ENCODE measurements around the gene MCEMP1.

MCEMP1 gene

GRCh38 chr19:7633698-7634097 is 43.2 kb upstream of the MCEMP1 start, which contains the start of gene PCP2:
PCP2 (minus strand) TSS chr19:7633719; CDS start chr19:7633457, 262 bp downstream.
- no peak within 1 kb of the TSS for H3K4me3 ChIP-seq (ENCODE audit: low read length)
- TF ChIP-seq CTCF (conservative IDR thresholded peaks at IDR 0.05; ENCODE audit: low read length): no peak
- no peak for DNase-seq (ENCODE audit: low read depth)

DNA sequence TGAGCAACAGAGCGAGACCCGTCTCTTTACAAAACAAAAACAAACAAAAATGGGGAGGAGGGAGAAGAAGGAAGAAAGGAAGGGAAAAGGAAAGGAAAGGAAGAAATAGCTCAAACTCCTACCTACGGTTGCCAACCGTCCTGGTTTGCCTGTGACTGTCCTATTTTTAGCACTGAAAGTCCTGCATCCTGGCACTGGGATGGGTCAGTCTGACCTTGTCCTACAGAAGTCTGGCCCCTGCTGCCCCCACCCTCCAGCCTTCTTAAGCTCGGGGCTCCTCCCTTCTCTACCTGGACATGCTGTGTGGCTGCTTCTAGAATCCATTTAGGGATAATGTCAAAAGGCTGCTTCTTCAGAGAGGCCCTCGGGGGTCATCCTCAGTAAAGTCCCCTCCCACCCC is 41.2 kb upstream of the MCEMP1 start:
- no peak for DNase-seq (ENCODE audit: low read depth)
- H3K4me3 ChIP-seq (ENCODE audit: low read length): no peak overlapping the region
- TF ChIP-seq CTCF (conservative IDR thresholded peaks at IDR 0.05; ENCODE audit: low read length): no peak

DNA sequence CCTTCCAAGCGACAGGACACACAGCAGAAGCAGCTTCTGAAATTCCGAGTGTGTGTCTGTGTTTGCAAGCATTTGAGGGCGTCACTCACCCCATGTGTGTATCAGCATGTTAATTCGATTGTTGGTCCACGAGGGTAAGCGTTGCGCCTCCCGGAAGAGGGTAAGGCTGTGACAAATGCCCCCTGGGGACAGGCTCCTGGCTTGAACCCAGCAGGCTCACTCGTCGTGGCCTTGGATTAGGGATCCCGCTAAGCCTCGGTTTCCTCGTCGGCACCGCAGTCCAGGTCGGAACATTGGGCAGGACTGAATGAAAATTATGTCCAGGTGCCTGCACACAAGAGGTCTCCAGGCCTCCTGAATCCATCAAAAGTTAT is 40.6 kb upstream of the MCEMP1 start:
- H3K4me3 ChIP-seq (ENCODE audit: low read length): no peak overlapping the region
- TF ChIP-seq CTCF (conservative IDR thresholded peaks at IDR 0.05; ENCODE audit: low read length): no peak
- DNase-seq (ENCODE audit: low read depth): no peak

DNA sequence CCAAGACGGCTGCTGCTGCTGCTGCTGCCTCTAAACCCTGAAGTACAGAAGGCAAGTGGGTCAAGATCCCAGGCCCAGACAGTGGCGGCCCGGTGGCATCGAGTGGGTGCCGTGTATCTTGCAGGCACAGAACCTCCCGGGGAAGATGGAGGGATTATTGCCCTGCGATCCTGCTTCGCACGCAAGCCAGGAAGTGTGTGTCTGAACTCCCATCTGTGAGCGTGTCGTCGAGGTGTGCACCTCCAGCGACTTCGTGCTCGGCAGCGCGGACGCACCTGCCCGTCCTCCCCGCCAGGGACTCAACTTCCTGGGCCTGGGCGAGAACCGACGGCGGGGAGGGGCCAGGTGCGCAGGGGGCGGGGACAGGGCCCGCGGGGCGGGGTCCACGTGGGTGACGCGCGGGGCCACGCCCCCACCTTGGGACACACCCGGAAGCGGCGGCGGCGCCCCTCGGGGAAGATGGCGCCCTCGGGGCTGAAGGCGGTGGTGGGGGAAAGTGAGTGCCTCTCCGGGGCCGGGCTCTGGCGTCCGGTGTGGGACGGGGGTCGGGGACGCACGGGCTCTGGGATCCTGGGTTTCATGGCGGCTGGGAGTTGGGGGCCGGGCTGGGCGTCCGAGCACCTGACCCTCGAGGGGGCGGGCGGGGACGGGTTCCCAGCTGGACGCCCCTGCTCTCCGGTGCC is 40.1 kb upstream of the MCEMP1 start, which contains the start of gene STXBP2:
STXBP2 (plus strand) TSS at position 420 of the 683 bp plus-strand sequence; CDS start at position 460, 40 bp downstream.
- TF ChIP-seq CTCF (conservative IDR thresholded peaks at IDR 0.05; ENCODE audit: low read length): no peak
- H3K4me3 ChIP-seq (ENCODE audit: low read length): peak within 1 kb of the TSS; percentile 16
- no peak for DNase-seq (ENCODE audit: low read depth)

DNA sequence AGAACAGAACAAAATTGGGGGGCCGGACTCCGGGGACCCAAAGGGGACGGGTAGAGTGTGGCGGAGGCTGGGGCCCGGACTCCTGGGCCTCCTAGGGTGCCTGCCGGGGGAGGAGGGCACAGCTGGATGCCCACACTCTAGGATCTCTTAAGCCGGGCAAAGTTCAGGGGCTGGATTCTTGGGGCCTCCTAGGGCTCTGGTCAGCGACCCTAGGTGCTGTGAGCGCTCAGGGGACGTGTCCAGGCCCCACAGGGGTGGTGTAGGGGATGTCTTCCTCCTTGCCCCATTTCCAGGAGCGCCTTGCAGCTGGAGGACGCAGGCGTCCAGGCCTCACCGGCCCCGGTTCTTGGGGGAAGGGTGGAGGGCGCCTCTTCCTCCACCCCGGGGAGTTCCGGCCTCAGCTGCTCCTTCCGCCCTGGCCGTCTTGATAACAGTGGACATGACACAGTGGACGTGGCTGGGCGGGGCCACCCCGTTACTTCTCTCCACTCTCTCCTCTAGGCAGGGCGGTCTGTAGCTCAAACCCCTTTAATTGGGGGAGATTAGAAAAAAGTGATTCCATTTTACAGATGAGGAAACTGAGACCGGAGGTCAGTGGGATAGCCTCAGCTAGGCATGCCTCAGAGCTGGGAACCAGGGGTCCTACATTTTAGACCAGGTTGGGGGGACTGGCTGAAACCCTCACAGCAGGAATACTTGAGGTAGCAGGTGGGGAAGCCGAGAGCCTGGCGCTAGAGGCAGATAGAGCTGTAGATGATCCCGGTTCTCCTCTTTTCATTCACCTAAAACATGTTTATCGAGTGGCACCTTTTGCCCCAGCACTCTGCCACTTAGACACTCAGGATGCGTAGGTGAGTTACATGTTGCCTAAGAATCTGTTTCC is 39.3 kb upstream of the MCEMP1 start:
- no peak for DNase-seq (ENCODE audit: low read depth)
- no peak for TF ChIP-seq CTCF (conservative IDR thresholded peaks at IDR 0.05; ENCODE audit: low read length)
- peak overlapping the region; percentile 8; the same call in 1 of the 2 replicates for H3K4me3 ChIP-seq (ENCODE audit: low read length)

- no peak overlapping the region for H3K4me3 ChIP-seq (ENCODE audit: low read length)
- no peak for TF ChIP-seq CTCF (conservative IDR thresholded peaks at IDR 0.05; ENCODE audit: low read length)
- DNase-seq (ENCODE audit: low read depth): no peak
Measured at GRCh38 chr19:7638802-7639465, 38.0 kb upstream of the MCEMP1 start.
